Activated naive CD4-positive, alpha-beta T cell (primary cell): ENCODE data around the gene ELOF1.
"Not testable (repeated sequence)": the region's sequence is repeated elsewhere in the genome, so short reads cannot be mapped to it uniquely, and the experiment has no call there.

ENCODE experiments used
- DNase-seq, 4 experiments: peaks; one replicate each; lab custom pipeline; 2025; lab: John Stamatoyannopoulos, UW

Gene ELOF1

GRCh38 chr19:11558881-11559828 lies at the start of gene ELOF1:
TSS of gene ELOF1 (minus strand) at chr19:11559230. CDS start at chr19:11554347, 4,883 bp downstream.
- peak; percentile 88 to 92 (median 90) for DNase-seq

GRCh38 chr19:11606484-11606883 lies 47.5 kb upstream of the ELOF1 start:
- no peak for DNase-seq

GRCh38 chr19:11599704-11600103 lies 40.7 kb upstream of the ELOF1 start:
- DNase-seq = not testable (repeated sequence)

GRCh38 chr19:11598746-11599145 lies 39.7 kb upstream of the ELOF1 start:
- DNase-seq = no peak

GRCh38 chr19:11598103-11598483 lies 39.1 kb upstream of the ELOF1 start:
- no peak for DNase-seq

- DNase-seq = peak; percentile 77 to 93 (median 88)
These were observed 38.4 kb upstream of the ELOF1 start, which contains the start of gene ZNF627 for GRCh38 chr19:11597202-11598102. TSS of gene ZNF627 (plus strand) at chr19:11597483. CDS start at chr19:11597628, 145 bp downstream.

- DNase-seq = no peak
These were observed 37.1 kb upstream of the ELOF1 start for GRCh38 chr19:11596156-11596555.

- DNase-seq = no peak
These were observed 35.1 kb upstream of the ELOF1 start for GRCh38 chr19:11594084-11594483.

- no peak for DNase-seq
These were observed 29.1 kb upstream of the ELOF1 start for GRCh38 chr19:11587975-11588631.

GRCh38 chr19:11587302-11587974 lies 28.4 kb upstream of the ELOF1 start:
- peak; percentile 36 to 70 (median 66) for DNase-seq

- no peak for DNase-seq
These were observed 27.3 kb upstream of the ELOF1 start for GRCh38 chr19:11586331-11586730.

GRCh38 chr19:11581740-11582139 lies 22.7 kb upstream of the ELOF1 start:
- peak in 1 of 4 experiments; percentile 9 for DNase-seq

GRCh38 chr19:11580116-11580515 lies 21.1 kb upstream of the ELOF1 start:
- DNase-seq = no peak

- peak in 2 of 4 experiments; percentile 17 to 30 for DNase-seq
These were observed 19.5 kb upstream of the ELOF1 start for GRCh38 chr19:11578258-11579142.

GRCh38 chr19:11577451-11578257 lies 18.6 kb upstream of the ELOF1 start, which contains the start of gene ACP5:
TSS of gene ACP5 (minus strand) at chr19:11577645. CDS start at chr19:11577317, 328 bp downstream.
- DNase-seq = no peak

GRCh38 chr19:11576227-11576626 lies 17.2 kb upstream of the ELOF1 start:
- no peak for DNase-seq

- no peak for DNase-seq
These were observed 15.7 kb upstream of the ELOF1 start for GRCh38 chr19:11574689-11575088.

GRCh38 chr19:11573763-11574162 lies 14.7 kb upstream of the ELOF1 start:
- DNase-seq = not testable (repeated sequence)

- DNase-seq = not testable (repeated sequence)
These were observed 14.3 kb upstream of the ELOF1 start for GRCh38 chr19:11573354-11573753.
